ENCODE results near the gene BST1.

The BST1 gene

GRCh38 chr4:15746110-15746509, 43.2 kb downstream of the BST1 start:
- Histone ChIP-seq H4K8ac (ENCODE audit: low read length) (no peak overlapping the region), H3K4me2 (ENCODE audit: low read length, poor library complexity, severe bottlenecking) (no peak overlapping the region), H2AFZ (ENCODE audit: low read depth, low read length) (no peak overlapping the region), H3K4me1 (ENCODE audit: control insufficient read depth, insufficient read depth, low read depth, low read length) (no peaks in the 10 kb centered on the region), H3K27me3 (ENCODE audit: control insufficient read depth in 1 of 2, insufficient read depth in 1 of 2, low read length in 2 of 2) (peaks cover 4 to 5% of the 10 kb centered on the region in 2 experiments), H3K27ac (ENCODE audit: low read length, poor library complexity, severe bottlenecking) (no peak overlapping the region), H3K9ac (ENCODE audit: low read length) (no peak overlapping the region), H2BK12ac (ENCODE audit: low read length in 2 of 2) (no peak overlapping the region), H3K14ac (ENCODE audit: low read length in 2 of 2) (no peak overlapping the region), H3K23ac (ENCODE audit: low read length in 2 of 2) (no peak overlapping the region), H2BK5ac (ENCODE audit: low read depth, low read length, poor library complexity, severe bottlenecking) (no peak overlapping the region), H3K36me3 (ENCODE audit: control insufficient read depth in 1 of 2, insufficient read depth in 2 of 2, low read depth in 1 of 2, low read length in 2 of 2) (no peaks in the 10 kb centered on the region), H3K79me1 (replicated peaks; ENCODE audit: low read length, poor library complexity, severe bottlenecking) (no peaks in the 10 kb centered on the region), H2BK15ac (ENCODE audit: low read depth, poor library complexity, severe bottlenecking) (no peak overlapping the region), H2AK5ac (ENCODE audit: low read length, severe bottlenecking) (no peak overlapping the region), H4K91ac (ENCODE audit: low read length) (no peak overlapping the region), H3K18ac (ENCODE audit: low read depth in 1 of 2, low read length in 2 of 2) (no peak overlapping the region), H3K4me3 (ENCODE audit: insufficient read depth in 1 of 2, low read depth in 1 of 2, low read length in 2 of 2) (no peak overlapping the region), H2BK120ac (ENCODE audit: low read depth, low read length) (no peak overlapping the region), H3K4ac (ENCODE audit: low read depth in 1 of 2, low read length in 2 of 2) (no peak overlapping the region), H3K9me3 (ENCODE audit: control insufficient read depth, low read length) (peaks cover 5% of the 10 kb centered on the region)
- WGBS: 80% methylated on average over 1 of the region's 1 CpG
- DNase-seq: no peak

GRCh38 chr4:15749001-15749400, 46.1 kb downstream of the BST1 start:
- Histone ChIP-seq H3K4me3 (ENCODE audit: insufficient read depth in 1 of 2, low read depth in 1 of 2, low read length in 2 of 2) (no peak overlapping the region), H4K91ac (ENCODE audit: low read length) (no peak overlapping the region), H3K79me1 (replicated peaks; ENCODE audit: low read length, poor library complexity, severe bottlenecking) (no peaks in the 10 kb centered on the region), H3K27ac (ENCODE audit: low read length, poor library complexity, severe bottlenecking) (no peak overlapping the region), H2BK120ac (ENCODE audit: low read depth, low read length) (no peak overlapping the region), H3K4me2 (ENCODE audit: low read length, poor library complexity, severe bottlenecking) (no peak overlapping the region), H3K18ac (ENCODE audit: low read depth in 1 of 2, low read length in 2 of 2) (no peak overlapping the region), H3K9ac (ENCODE audit: low read length) (no peak overlapping the region), H2BK12ac (ENCODE audit: low read length in 2 of 2) (no peak overlapping the region), H2BK5ac (ENCODE audit: low read depth, low read length, poor library complexity, severe bottlenecking) (no peak overlapping the region), H3K4ac (ENCODE audit: low read depth in 1 of 2, low read length in 2 of 2) (no peak overlapping the region), H3K9me3 (ENCODE audit: control insufficient read depth, low read length) (peaks cover 5% of the 10 kb centered on the region), H3K36me3 (ENCODE audit: control insufficient read depth in 1 of 2, insufficient read depth in 2 of 2, low read depth in 1 of 2, low read length in 2 of 2) (no peaks in the 10 kb centered on the region), H3K14ac (ENCODE audit: low read length in 2 of 2) (no peak overlapping the region), H2AFZ (ENCODE audit: low read depth, low read length) (no peak overlapping the region), H2BK15ac (ENCODE audit: low read depth, poor library complexity, severe bottlenecking) (no peak overlapping the region), H3K4me1 (ENCODE audit: control insufficient read depth, insufficient read depth, low read depth, low read length) (peaks cover 6% of the 10 kb centered on the region), H3K23ac (ENCODE audit: low read length in 2 of 2) (no peak overlapping the region), H4K8ac (ENCODE audit: low read length) (no peak overlapping the region), H2AK5ac (ENCODE audit: low read length, severe bottlenecking) (no peak overlapping the region), H3K27me3 (ENCODE audit: control insufficient read depth in 1 of 2, insufficient read depth in 1 of 2, low read length in 2 of 2) (peaks cover 4 to 5% of the 10 kb centered on the region in 2 experiments)
- no peak for DNase-seq
- 78% methylated on average over 6 of the region's 6 CpGs for WGBS

DNA sequence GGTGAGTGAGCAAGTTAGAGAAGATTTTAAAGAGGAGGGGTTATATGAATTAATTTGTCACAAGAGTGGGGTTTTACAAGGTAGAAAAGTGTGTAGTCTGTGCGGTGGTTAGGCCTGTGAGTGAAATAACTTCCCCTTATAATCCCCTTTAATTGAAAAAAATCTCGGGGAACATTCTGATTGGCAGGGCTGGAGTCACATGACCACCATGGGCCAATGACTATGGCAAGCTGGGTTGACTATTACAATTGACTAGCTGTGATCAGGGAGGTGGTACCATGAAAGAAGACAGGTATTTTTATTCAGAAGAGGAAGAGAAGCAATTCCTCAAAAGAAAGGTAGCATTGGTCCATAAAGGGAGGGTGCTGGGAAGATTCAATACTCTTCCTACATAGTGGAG, 48.3 kb downstream of the BST1 start:
- Histone ChIP-seq H3K9me3 (ENCODE audit: control insufficient read depth, low read length) (peaks cover 2% of the 10 kb centered on the region), H3K27ac (ENCODE audit: low read length, poor library complexity, severe bottlenecking) (no peak overlapping the region), H2BK15ac (ENCODE audit: low read depth, poor library complexity, severe bottlenecking) (no peak overlapping the region), H4K91ac (ENCODE audit: low read length) (no peak overlapping the region), H3K14ac (ENCODE audit: low read length in 2 of 2) (no peak overlapping the region), H3K36me3 (ENCODE audit: control insufficient read depth in 1 of 2, insufficient read depth in 2 of 2, low read depth in 1 of 2, low read length in 2 of 2) (no peaks in the 10 kb centered on the region), H2BK5ac (ENCODE audit: low read depth, low read length, poor library complexity, severe bottlenecking) (no peak overlapping the region), H4K8ac (ENCODE audit: low read length) (no peak overlapping the region), H3K4me2 (ENCODE audit: low read length, poor library complexity, severe bottlenecking) (no peak overlapping the region), H2AK5ac (ENCODE audit: low read length, severe bottlenecking) (no peak overlapping the region), H2BK12ac (ENCODE audit: low read length in 2 of 2) (no peak overlapping the region), H3K4me1 (ENCODE audit: control insufficient read depth, insufficient read depth, low read depth, low read length) (peaks cover 6% of the 10 kb centered on the region), H3K9ac (ENCODE audit: low read length) (no peak overlapping the region), H2BK120ac (ENCODE audit: low read depth, low read length) (no peak overlapping the region), H2AFZ (ENCODE audit: low read depth, low read length) (no peak overlapping the region), H3K18ac (ENCODE audit: low read depth in 1 of 2, low read length in 2 of 2) (no peak overlapping the region), H3K79me1 (replicated peaks; ENCODE audit: low read length, poor library complexity, severe bottlenecking) (no peaks in the 10 kb centered on the region), H3K4ac (ENCODE audit: low read depth in 1 of 2, low read length in 2 of 2) (no peak overlapping the region), H3K27me3 (ENCODE audit: control insufficient read depth in 1 of 2, insufficient read depth in 1 of 2, low read length in 2 of 2) (peaks cover 4 to 5% of the 10 kb centered on the region in 2 experiments), H3K4me3 (ENCODE audit: insufficient read depth in 1 of 2, low read depth in 1 of 2, low read length in 2 of 2) (no peak overlapping the region), H3K23ac (ENCODE audit: low read length in 2 of 2) (no peak overlapping the region)
- no peak for DNase-seq
- 90% methylated on average over 2 of the region's 2 CpGs for WGBS

DNA sequence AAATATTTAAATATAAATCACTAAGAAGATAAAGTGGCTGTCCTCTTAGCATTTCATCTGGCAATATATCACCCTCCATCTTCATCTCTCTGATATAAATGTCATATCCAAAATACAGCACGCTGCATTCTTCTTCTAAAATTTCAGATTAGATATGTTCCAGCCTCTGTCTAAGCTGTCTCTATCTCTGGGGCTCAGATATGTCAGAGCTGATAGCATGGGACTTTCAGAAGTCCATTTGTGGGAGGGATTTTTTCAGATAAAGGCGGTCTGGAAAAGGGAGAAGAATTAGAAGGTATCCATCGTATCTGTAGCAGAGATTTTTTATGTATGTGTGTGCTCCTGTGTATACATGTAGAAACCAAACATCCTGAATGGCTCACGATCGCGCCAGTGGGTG, 50.2 kb downstream of the BST1 start:
- H4K8ac ChIP-seq (ENCODE audit: low read length): no peak overlapping the region
- WGBS: 96% methylated on average over 6 of the region's 6 CpGs
- no peak overlapping the region for H2BK5ac ChIP-seq (ENCODE audit: low read depth, low read length, poor library complexity, severe bottlenecking)

More for the DNA sequence above, 50.2 kb downstream of the BST1 start:
- no peak overlapping the region for H3K14ac ChIP-seq (ENCODE audit: low read length in 2 of 2)
- H2AK5ac ChIP-seq (ENCODE audit: low read length, severe bottlenecking): no peak overlapping the region
- no peak overlapping the region for H2AFZ ChIP-seq (ENCODE audit: low read depth, low read length)
- H3K4me2 ChIP-seq (ENCODE audit: low read length, poor library complexity, severe bottlenecking): no peak overlapping the region
- no peaks in the 10 kb centered on the region for H3K79me1 ChIP-seq (replicated peaks; ENCODE audit: low read length, poor library complexity, severe bottlenecking)
- no peak overlapping the region for H3K4me3 ChIP-seq (ENCODE audit: insufficient read depth in 1 of 2, low read depth in 1 of 2, low read length in 2 of 2)
- no peak overlapping the region for H3K9ac ChIP-seq (ENCODE audit: low read length)
- H2BK15ac ChIP-seq (ENCODE audit: low read depth, poor library complexity, severe bottlenecking): no peak overlapping the region
- H3K4me1 ChIP-seq (ENCODE audit: control insufficient read depth, insufficient read depth, low read depth, low read length): peaks cover 6% of the 10 kb centered on the region
- peaks cover 4 to 5% of the 10 kb centered on the region in 2 experiments for H3K27me3 ChIP-seq (ENCODE audit: control insufficient read depth in 1 of 2, insufficient read depth in 1 of 2, low read length in 2 of 2)
- H2BK12ac ChIP-seq (ENCODE audit: low read length in 2 of 2): peak overlapping the region in 1 of 2 experiments; percentile 75
- no peak overlapping the region for H4K91ac ChIP-seq (ENCODE audit: low read length)
- H3K9me3 ChIP-seq (ENCODE audit: control insufficient read depth, low read length): no peaks in the 10 kb centered on the region
- no peak overlapping the region for H3K4ac ChIP-seq (ENCODE audit: low read depth in 1 of 2, low read length in 2 of 2)
- H3K18ac ChIP-seq (ENCODE audit: low read depth in 1 of 2, low read length in 2 of 2): no peak overlapping the region
- DNase-seq: no peak
- no peaks in the 10 kb centered on the region for H3K36me3 ChIP-seq (ENCODE audit: control insufficient read depth in 1 of 2, insufficient read depth in 2 of 2, low read depth in 1 of 2, low read length in 2 of 2)
- H3K23ac ChIP-seq (ENCODE audit: low read length in 2 of 2): no peak overlapping the region
- H3K27ac ChIP-seq (ENCODE audit: low read length, poor library complexity, severe bottlenecking): no peak overlapping the region
- H2BK120ac ChIP-seq (ENCODE audit: low read depth, low read length): no peak overlapping the region

All from mesenchymal stem cell (in vitro differentiated cells and primary cell).